ENCODE data around the gene OPTN.

GRCh38 chr10:13165177-13165576 lies 65.2 kb downstream of the OPTN start:
- TF ChIP-seq POLR2A (IDR thresholded peaks at IDR 0.05) (no peak), CTCF (IDR thresholded peaks at IDR 0.05) (no peak)
